Suprapubic skin (tissue), 4 donors: ENCODE results near the gene ARMC12. TPM values are rescaled to one million over a fixed set of nuclear protein-coding genes. Genes with fewer than 3 reads are reported as not detected.

ENCODE experiments used
- DNase-seq, 2 donors: peaks; one replicate each; pipeline ENCODE4 v3.0.0-alpha.2; 2019; ENCODE audit warnings: low spot score in 2 of 2
- H3K27ac ChIP-seq: fragments of 200-600 bp; sonication (generic); one replicate; pipeline ENCODE4 v1.5.1; 2019
- H3K27me3 ChIP-seq: fragments of 200-600 bp; sonication (generic); one replicate; pipeline ENCODE4 v1.5.1; 2019
- H3K36me3 ChIP-seq: fragments of 200-600 bp; sonication (generic); one replicate; pipeline ENCODE4 v1.5.1; 2019
- H3K4me1 ChIP-seq: fragments of 200-600 bp; sonication (generic); one replicate; pipeline ENCODE4 v1.5.1; 2019
- H3K4me3 ChIP-seq: fragments of 200-600 bp; sonication (generic); one replicate; pipeline ENCODE4 v1.5.1; 2019; ENCODE audit warnings: mild to moderate bottlenecking
- H3K9me3 ChIP-seq: fragments of 200-600 bp; sonication (generic); one replicate; pipeline ENCODE4 v1.5.1; 2019
- EP300 ChIP-seq: sonication (generic); formaldehyde crosslinking; IDR thresholded peaks from one replicate; pipeline ENCODE4 v1.6.1; 2017; ENCODE audit warnings: antibody characterized with exemption
- POLR2A ChIP-seq, 2 donors: fragments of 450-650 bp; IDR thresholded peaks; one replicate each; pipeline ENCODE4 v1.6.1; 2017; ENCODE audit warnings: antibody characterized with exemption in 2 of 2, mild to moderate bottlenecking in 2 of 2, moderate library complexity in 2 of 2
- POLR2AphosphoS5 ChIP-seq, 3 donors: sonication (generic); formaldehyde crosslinking; IDR thresholded peaks; one replicate each; pipeline ENCODE4 v1.6.1; 2017; ENCODE audit warnings: antibody characterized with exemption in 3 of 3
- WGBS: methylation state at CpG from one replicate; pipeline ENCODE4 v1.1.5; 2018; 5-methylcytosine and 5-hydroxymethylcytosine counted together
- total RNA-seq, 4 donors: library from RNA; depleted of rRNA; stranded (reverse); fragments of >200 nt; gene quantifications; one replicate each; pipeline ENCODE4 v1.1.0, GENCODE V29; 2016
- TF ChIP-seq, protein P1 (sequence below), 2 donors: fragments of 200-600 bp in 1 of 2; fragments of 450-650 bp in 1 of 2; sonication (generic) in 1 of 2; IDR thresholded peaks; one replicate each; pipeline ENCODE4 v1.5.1; 2016 to 2019; ENCODE audit warnings: antibody characterized with exemption in 2 of 2, mild to moderate bottlenecking in 1 of 2, moderate library complexity in 1 of 2

ARMC12 gene
- total RNA-seq, 4 donors from 2014 or later: 0.53 to 1.2 (median 0.55) TPM; not detected in 1

DNA sequence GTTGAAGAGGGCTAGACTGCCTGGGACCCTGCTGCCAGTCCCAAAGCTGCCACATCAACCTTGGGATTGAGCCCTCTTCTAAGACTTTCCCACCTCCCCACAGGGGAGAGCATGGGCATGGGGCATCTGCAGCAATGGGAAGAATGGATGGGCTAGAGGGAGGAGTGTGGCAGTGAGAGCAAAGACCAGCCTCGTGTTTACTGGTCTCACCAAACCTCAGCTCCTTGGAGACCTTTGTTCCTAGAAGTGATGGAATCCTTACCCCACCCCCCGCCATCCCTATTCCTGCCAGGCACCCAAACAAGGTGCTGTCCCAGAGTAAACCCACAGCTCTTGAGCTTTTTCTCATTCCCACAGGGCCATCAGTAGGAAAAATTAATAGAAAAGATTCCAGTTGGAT, 20.0 kb upstream of the ARMC12 start:
- DNase-seq: peak in 1 of 2 donors; percentile 36
- TF ChIP-seq POLR2AphosphoS5 (IDR thresholded peaks at IDR 0.05): no peak
- WGBS: 79% methylated on average over 2 of the region's 2 CpGs
- no peak overlapping the region for H3K4me3 ChIP-seq
- H3K4me1 ChIP-seq: peaks cover 43% of the 10 kb centered on the region
- no peaks in the 10 kb centered on the region for H3K9me3 ChIP-seq
- H3K27me3 ChIP-seq: no peaks in the 10 kb centered on the region
- no peak overlapping the region for H3K27ac ChIP-seq
- no peaks in the 10 kb centered on the region for H3K36me3 ChIP-seq

DNA sequence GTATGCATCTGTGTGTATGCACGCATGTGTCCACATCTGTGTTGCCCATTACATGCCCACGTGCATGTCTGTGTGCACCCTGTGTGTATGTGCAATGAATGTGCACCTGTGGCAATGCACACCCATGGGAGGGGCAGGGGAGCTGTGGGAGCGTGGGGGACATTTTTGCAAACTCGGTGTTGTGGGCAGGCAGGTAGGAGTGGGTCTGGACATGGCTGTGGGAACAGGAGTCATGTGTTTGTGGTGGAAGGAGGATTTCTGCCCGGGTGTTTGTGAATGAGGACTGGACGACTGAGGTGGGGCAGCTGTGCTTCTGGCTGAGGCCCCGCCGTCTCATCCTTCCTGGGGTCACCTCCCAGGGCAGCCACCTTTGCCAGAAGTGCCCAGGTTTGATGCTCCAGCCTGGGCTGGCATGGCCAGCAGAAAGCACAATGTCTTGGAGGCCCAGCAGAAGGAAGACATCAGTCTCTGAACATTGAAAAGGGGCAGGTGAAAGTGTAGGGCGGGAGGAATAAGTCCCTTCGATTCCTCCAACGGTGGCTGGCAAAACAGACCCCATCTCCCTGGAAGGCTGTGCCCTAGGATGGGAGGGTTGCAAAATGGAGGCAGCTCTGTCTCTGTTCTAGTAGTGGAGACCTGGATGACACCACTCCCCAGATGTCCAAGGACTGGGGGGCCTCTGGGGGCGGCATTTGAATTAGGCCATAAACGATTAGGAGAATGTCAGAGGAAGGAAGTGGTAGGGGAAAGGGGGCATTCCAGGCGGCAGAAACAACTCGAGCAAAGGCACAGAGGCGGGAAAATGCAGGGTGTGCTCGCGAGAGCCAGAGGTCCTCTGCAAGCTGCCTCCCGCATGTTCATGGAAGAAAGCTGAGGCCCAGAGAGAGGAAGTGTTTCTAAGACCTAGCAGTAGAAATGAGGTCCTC, 19.1 kb upstream of the ARMC12 start:
- Histone ChIP-seq H3K27me3 (no peaks in the 10 kb centered on the region), H3K27ac (no peak overlapping the region), H3K9me3 (no peaks in the 10 kb centered on the region), H3K4me3 (no peak overlapping the region), H3K36me3 (no peaks in the 10 kb centered on the region), H3K4me1 (peaks cover 52% of the 10 kb centered on the region)
- no peak for TF ChIP-seq POLR2AphosphoS5 (IDR thresholded peaks at IDR 0.05)
- TF ChIP-seq, protein P1, sequence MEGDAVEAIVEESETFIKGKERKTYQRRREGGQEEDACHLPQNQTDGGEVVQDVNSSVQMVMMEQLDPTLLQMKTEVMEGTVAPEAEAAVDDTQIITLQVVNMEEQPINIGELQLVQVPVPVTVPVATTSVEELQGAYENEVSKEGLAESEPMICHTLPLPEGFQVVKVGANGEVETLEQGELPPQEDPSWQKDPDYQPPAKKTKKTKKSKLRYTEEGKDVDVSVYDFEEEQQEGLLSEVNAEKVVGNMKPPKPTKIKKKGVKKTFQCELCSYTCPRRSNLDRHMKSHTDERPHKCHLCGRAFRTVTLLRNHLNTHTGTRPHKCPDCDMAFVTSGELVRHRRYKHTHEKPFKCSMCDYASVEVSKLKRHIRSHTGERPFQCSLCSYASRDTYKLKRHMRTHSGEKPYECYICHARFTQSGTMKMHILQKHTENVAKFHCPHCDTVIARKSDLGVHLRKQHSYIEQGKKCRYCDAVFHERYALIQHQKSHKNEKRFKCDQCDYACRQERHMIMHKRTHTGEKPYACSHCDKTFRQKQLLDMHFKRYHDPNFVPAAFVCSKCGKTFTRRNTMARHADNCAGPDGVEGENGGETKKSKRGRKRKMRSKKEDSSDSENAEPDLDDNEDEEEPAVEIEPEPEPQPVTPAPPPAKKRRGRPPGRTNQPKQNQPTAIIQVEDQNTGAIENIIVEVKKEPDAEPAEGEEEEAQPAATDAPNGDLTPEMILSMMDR (IDR thresholded peaks at IDR 0.05): no peak
- TF ChIP-seq POLR2A (IDR thresholded peaks at IDR 0.05): no peak
- no peak for TF ChIP-seq EP300
- DNase-seq: peak in 1 of 2 donors; percentile 44
- 79% methylated on average over 17 of the region's 19 CpGs for WGBS

DNA sequence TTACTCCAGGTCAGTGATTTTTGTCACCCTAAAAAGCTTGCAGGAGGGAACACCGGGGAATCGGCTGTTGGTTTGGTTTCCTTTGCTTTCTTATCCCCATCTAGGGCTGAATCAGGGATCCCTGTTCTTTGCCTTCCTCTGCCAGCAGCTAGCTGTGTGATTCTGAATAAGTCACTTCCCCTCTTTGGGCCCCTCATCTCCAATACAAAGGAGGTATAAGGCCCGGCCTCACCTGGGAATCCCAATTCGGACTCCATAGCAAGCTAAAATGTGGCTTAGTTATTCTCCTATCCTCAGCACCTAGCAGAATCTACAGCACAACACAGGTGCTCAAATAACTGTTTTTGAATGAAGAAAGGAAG, 18.5 kb upstream of the ARMC12 start:
- Histone ChIP-seq H3K27ac (peak overlapping the region; percentile 85), H3K4me1 (peaks cover 59% of the 10 kb centered on the region)
- 91% methylated on average over 4 of the region's 4 CpGs for WGBS

DNA sequence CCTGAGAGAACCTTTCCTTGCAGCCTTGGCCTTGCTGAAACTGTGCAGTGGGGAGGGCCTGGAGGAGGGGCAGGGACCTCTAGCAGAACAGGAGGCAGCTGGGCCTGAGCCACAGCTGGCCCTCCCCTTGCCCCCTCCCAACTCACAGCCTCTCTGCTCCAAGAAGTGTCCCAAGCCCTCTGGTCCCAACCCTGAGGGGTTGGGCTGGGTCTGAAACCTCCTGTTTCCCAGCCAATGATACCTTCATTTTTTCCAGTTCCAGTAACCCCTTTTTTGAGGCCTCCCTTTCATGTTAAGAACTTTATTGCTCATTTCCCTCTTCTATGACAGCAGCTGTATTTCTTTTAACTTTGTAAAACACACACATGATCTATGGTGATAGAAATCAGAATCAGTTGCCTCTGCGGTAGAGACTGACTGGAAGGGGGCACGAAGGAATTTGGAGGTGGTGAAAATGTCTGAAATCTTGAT, 17.9 kb upstream of the ARMC12 start:
- Histone ChIP-seq H3K9me3 (no peaks in the 10 kb centered on the region), H3K4me3 (no peak overlapping the region), H3K4me1 (peaks cover 64% of the 10 kb centered on the region), H3K27ac (peak overlapping the region; percentile 85), H3K36me3 (no peaks in the 10 kb centered on the region), H3K27me3 (no peaks in the 10 kb centered on the region)
- peak in 1 of 2 donors; percentile 50 for DNase-seq
- 89% methylated on average over 2 of the region's 2 CpGs for WGBS
- TF ChIP-seq POLR2A (IDR thresholded peaks at IDR 0.05): no peak
- TF ChIP-seq EP300: no peak
- no peak for TF ChIP-seq POLR2AphosphoS5 (IDR thresholded peaks at IDR 0.05)
- TF ChIP-seq, protein P1 (IDR thresholded peaks at IDR 0.05): no peak

More for the DNA sequence above, 18.5 kb upstream of the ARMC12 start:
- Histone ChIP-seq H3K36me3 (no peaks in the 10 kb centered on the region), H3K9me3 (no peaks in the 10 kb centered on the region), H3K4me3 (no peak overlapping the region), H3K27me3 (no peaks in the 10 kb centered on the region)
- TF ChIP-seq POLR2AphosphoS5 (IDR thresholded peaks at IDR 0.05) (no peak), POLR2A (IDR thresholded peaks at IDR 0.05) (no peak), EP300 (no peak)
- TF ChIP-seq, protein P1 (IDR thresholded peaks at IDR 0.05): no peak
- DNase-seq: no peak

DNA sequence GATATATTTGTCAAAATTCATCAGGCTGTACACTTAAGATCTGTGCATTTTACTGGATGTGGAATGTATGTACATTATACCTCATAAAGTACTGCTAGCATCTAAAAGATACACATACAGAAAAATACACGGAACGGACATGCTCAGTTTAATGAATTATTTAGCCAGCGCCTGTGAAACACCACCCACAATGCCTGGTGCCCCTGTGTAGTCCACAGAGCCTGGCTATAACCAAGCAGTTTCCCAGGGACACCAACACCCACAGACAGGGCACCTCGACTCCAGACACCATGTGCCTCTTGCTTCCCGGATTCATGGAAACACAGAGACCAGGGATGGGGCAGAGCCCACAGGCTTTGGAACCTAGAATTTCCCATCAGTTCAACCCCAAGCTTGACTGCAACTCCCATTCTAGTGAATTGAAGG, 17.4 kb upstream of the ARMC12 start:
- no peaks in the 10 kb centered on the region for H3K27me3 ChIP-seq
- TF ChIP-seq EP300 (no peak), POLR2AphosphoS5 (IDR thresholded peaks at IDR 0.05) (no peak), POLR2A (IDR thresholded peaks at IDR 0.05) (no peak)
- TF ChIP-seq, protein P1 (IDR thresholded peaks at IDR 0.05): no peak
- H3K36me3 ChIP-seq: no peaks in the 10 kb centered on the region
- no peak for DNase-seq
- 70% methylated on average over 5 of the region's 5 CpGs for WGBS
- peaks cover 69% of the 10 kb centered on the region for H3K4me1 ChIP-seq
- no peaks in the 10 kb centered on the region for H3K9me3 ChIP-seq
- H3K27ac ChIP-seq: peak overlapping the region; percentile 85
- peak overlapping the region; percentile 26 for H3K4me3 ChIP-seq
